Activated CD4-positive, alpha-beta memory T cell treated with anti-CD3 and anti-CD28 coated beads for 36 hours (primary cell): Measurements from ENCODE around the gene NFILZ. TPM values are rescaled to one million over a fixed set of nuclear protein-coding genes. Genes with fewer than 3 reads are reported as not detected.

Experiments
- CTCF ChIA-PET: fragments of 350-600 bp; sonication (Branson Sonifier 250); formaldehyde crosslinking; loops from one replicate; lab custom pipeline; 2021; ENCODE audit warnings: antibody characterized with exemption, inconsistent platforms; lab: Charles Lee
- POLR2A ChIA-PET: fragments of 350-600 bp; sonication (Branson Sonifier 250); formaldehyde crosslinking; loops from one replicate; lab custom pipeline; 2021; ENCODE audit warnings: antibody characterized with exemption; lab: Charles Lee
- DNase-seq: peaks from one replicate; pipeline ENCODE4 v3.0.0-alpha.2; 2020
- H3K27ac Mint-ChIP-seq: one replicate; pipeline ENCODE4 v1.8.0; 2021; ENCODE audit warnings: mixed read lengths
- H3K27me3 Mint-ChIP-seq: one replicate; pipeline ENCODE4 v1.8.0; 2021; ENCODE audit warnings: mixed read lengths
- H3K36me3 Mint-ChIP-seq: one replicate; pipeline ENCODE4 v1.8.0; 2021; ENCODE audit warnings: mixed read lengths
- H3K4me1 Mint-ChIP-seq: one replicate; pipeline ENCODE4 v1.8.0; 2021; ENCODE audit warnings: low read depth, mixed read lengths
- H3K4me3 Mint-ChIP-seq: one replicate; pipeline ENCODE4 v1.8.0; 2021; ENCODE audit warnings: mild to moderate bottlenecking, mixed read lengths
- H3K9me3 Mint-ChIP-seq: one replicate; pipeline ENCODE4 v1.8.0; 2021; ENCODE audit warnings: mixed read lengths
- intact Hi-C: fragments of 100-400 bp; cut with micrococcal nuclease; formaldehyde crosslinking; loops from one replicate; pipeline ENCODE4 v1.15.1; 2023
- total RNA-seq, 2 experiments: library from RNA; stranded (reverse); gene quantifications; one replicate each; pipeline ENCODE4 v1.2.3, GENCODE V29; 2021

Gene NFILZ
- total RNA-seq, 2 experiments from 2014 or later, result not detected

GRCh38 chr19:8678244-8678807 lies 47.9 kb downstream of the NFILZ start:
- no peaks in the 10 kb centered on the region for H3K36me3 Mint-ChIP-seq
- intact Hi-C loops, result no loop called here
- no peak overlapping the region for H3K4me3 Mint-ChIP-seq
- POLR2A ChIA-PET, result no interaction called here
- CTCF ChIA-PET, result no interaction called here
- no peaks in the 10 kb centered on the region for H3K27me3 Mint-ChIP-seq
- peaks cover 17% of the 10 kb centered on the region for H3K4me1 Mint-ChIP-seq
- no peak overlapping the region for H3K27ac Mint-ChIP-seq
- peaks cover 3% of the 10 kb centered on the region for H3K9me3 Mint-ChIP-seq
- no peak for DNase-seq

Other genes starting within 250 kb of the NFILZ start
- gene RAB11B, start 240.3 kb upstream of the NFILZ start, total RNA-seq, result 10 to 100 TPM; 74.2 to 74.9 TPM
- 10 to 100 TPM; 14.5 to 16.0 TPM for gene MARCHF2, start 217.3 kb upstream of the NFILZ start, total RNA-seq
- gene HNRNPM, start 185.7 kb upstream of the NFILZ start, total RNA-seq, result 100 to 1,000 TPM; 237 to 238 TPM
- gene PRAM1, start 128.0 kb upstream of the NFILZ start, total RNA-seq, result under 1 TPM; 0.73 to 1.00 TPM
- 10 to 100 TPM; 19.7 to 24.6 TPM for gene ZNF414, start 116.5 kb upstream of the NFILZ start, total RNA-seq
- 10 to 100 TPM; 48.7 to 50.1 TPM for gene MYO1F, start 53.2 kb upstream of the NFILZ start, total RNA-seq
- gene ADAMTS10, start 19.9 kb upstream of the NFILZ start, total RNA-seq, result 1 to 10 TPM; 3.4 to 3.9 TPM
- not detected for gene ACTL9, start 68.2 kb downstream of the NFILZ start, total RNA-seq
- gene OR2Z1, start 91.0 kb downstream of the NFILZ start, total RNA-seq, result not detected
- 10 to 100 TPM; 27.3 to 30.3 TPM for gene ZNF558, start 201.7 kb downstream of the NFILZ start, total RNA-seq
- gene MBD3L1, start 201.7 kb downstream of the NFILZ start, total RNA-seq, result not detected